Spleen (tissue), 11 donors: Measurements from ENCODE around the gene ARHGAP45. TPM values are rescaled to one million over a fixed set of nuclear protein-coding genes. Genes with fewer than 3 reads are reported as not detected.

ENCODE experiments used
- DNase-seq: peaks from one replicate; pipeline ENCODE4 v3.0.0-alpha.2; 2020
- H3K27ac ChIP-seq, 8 donors: fragments of 200-600 bp; sonication (generic) in 7 of 8; 1 replicate in 4 of 8; 2 replicates in 4 of 8; pipeline versions ENCODE4 v1.5.0 to v1.8.0; 2016 to 2021; ENCODE audit warnings: inconsistent platforms in 4 of 8, mild to moderate bottlenecking in 4 of 8, moderate library complexity in 1 of 8
- H3K27me3 ChIP-seq, 7 donors: fragments of 200-600 bp; sonication (generic) in 6 of 7; replicated peaks in 1 of 7; 1 replicate in 4 of 7; 2 replicates in 3 of 7; pipeline versions ENCODE4 v1.5.0 to v1.8.0; 2016 to 2021; ENCODE audit warnings: inconsistent platforms in 3 of 7, mild to moderate bottlenecking in 1 of 7
- H3K36me3 ChIP-seq, 6 donors: fragments of 200-600 bp; sonication (generic) in 5 of 6; 1 replicate in 4 of 6; 2 replicates in 2 of 6; pipeline versions ENCODE4 v1.5.0 to v1.8.0; 2016 to 2021; ENCODE audit warnings: inconsistent platforms in 2 of 6
- H3K4me1 ChIP-seq, 6 donors: fragments of 200-600 bp; sonication (generic) in 5 of 6; 1 replicate in 3 of 6; 2 replicates in 3 of 6; pipeline versions ENCODE4 v1.5.0 to v1.8.0; 2016 to 2021; ENCODE audit warnings: inconsistent platforms in 3 of 6
- H3K4me3 ChIP-seq, 8 donors: fragments of 200-600 bp; sonication (generic) in 7 of 8; 1 replicate in 4 of 8; 2 replicates in 4 of 8; pipeline versions ENCODE4 v1.5.0 to v1.8.0; 2016 to 2021; ENCODE audit warnings: inconsistent platforms in 4 of 8, mild to moderate bottlenecking in 4 of 8, moderate library complexity in 2 of 8
- H3K9me3 ChIP-seq, 8 donors: fragments of 200-600 bp; sonication (generic) in 7 of 8; 1 replicate in 4 of 8; 2 replicates in 4 of 8; pipeline versions ENCODE4 v1.5.0 to v1.8.0; 2016 to 2021; ENCODE audit warnings: inconsistent platforms in 4 of 8
- CTCF ChIP-seq, 11 experiments: fragments of 200-600 bp in 7 of 11; fragments of 450-650 bp in 4 of 11; sonication (generic) in 4 of 11; IDR thresholded peaks in 8 of 11; conservative IDR thresholded peaks in 3 of 11; 1 replicate in 7 of 11; 2 replicates in 4 of 11; pipeline versions ENCODE4 v1.4.0 to v1.8.0; 2016 to 2021; ENCODE audit warnings: antibody characterized with exemption in 11 of 11, inconsistent platforms in 4 of 11, mild to moderate bottlenecking in 1 of 11
- POLR2A ChIP-seq, 3 donors: fragments of 450-650 bp; IDR thresholded peaks; one replicate each; pipeline ENCODE4 v1.5.1; 2017; ENCODE audit warnings: antibody characterized with exemption in 3 of 3, mild to moderate bottlenecking in 1 of 3
- POLR2AphosphoS5 ChIP-seq, 3 donors: sonication (generic); formaldehyde crosslinking; IDR thresholded peaks; one replicate each; pipeline ENCODE4 v1.5.1; 2017; ENCODE audit warnings: antibody characterized with exemption in 3 of 3
- WGBS, 5 donors: extraction: QIAGEN DNeasy Blood & Tissue Kit in 3 of 5; methylation state at CpG; one replicate each; pipeline versions ENCODE4 v1.1.5 to v1.1.7; 2013 to 2018; 5-methylcytosine and 5-hydroxymethylcytosine counted together
- intact Hi-C: fragments of 100-400 bp; cut with DNase I; formaldehyde crosslinking; loops from one replicate; pipeline ENCODE4 v1.15.0; 2023; ENCODE audit warnings: low total_unique reads
- polyA plus RNA-seq, 3 donors: library from polyadenylated mRNA; stranded (reverse); fragments of 200-250 nt; gene quantifications; one replicate each; pipeline ENCODE4 v1.2.1, GENCODE V29; 2013
- total RNA-seq, 7 donors: library from RNA; depleted of rRNA in 3 of 7; stranded (reverse); fragments of >200 nt in 3 of 7; fragmentation: NEBNext Ultra II Directional in 4 of 7; extraction: Animal tissue kit (Norgen Biotek cat#: 25700) in 4 of 7; gene quantifications; one replicate each; pipeline versions ENCODE4 v1.1.0 to v1.2.1, GENCODE V29; 2016 to 2021
- donor health status: healthy with polysubstance abuse.
- donor health status: DM: no; HTN: no; CAD: no; lungs with moderate emphysema.
- donor health status: DM: no; HTN: no; CAD: no.
- donor health status: Bipolar disorder and iron deficiency.
- donor health status: healthy.
- donor health status: DM: no; HTN: no; CAD: no.
- donor health status: DM: yes; HTN: yes; CAD: no.

Gene ARHGAP45
- total and polyA plus RNA-seq, 10 donors = 161 to 356 (median 245) TPM

DNA sequence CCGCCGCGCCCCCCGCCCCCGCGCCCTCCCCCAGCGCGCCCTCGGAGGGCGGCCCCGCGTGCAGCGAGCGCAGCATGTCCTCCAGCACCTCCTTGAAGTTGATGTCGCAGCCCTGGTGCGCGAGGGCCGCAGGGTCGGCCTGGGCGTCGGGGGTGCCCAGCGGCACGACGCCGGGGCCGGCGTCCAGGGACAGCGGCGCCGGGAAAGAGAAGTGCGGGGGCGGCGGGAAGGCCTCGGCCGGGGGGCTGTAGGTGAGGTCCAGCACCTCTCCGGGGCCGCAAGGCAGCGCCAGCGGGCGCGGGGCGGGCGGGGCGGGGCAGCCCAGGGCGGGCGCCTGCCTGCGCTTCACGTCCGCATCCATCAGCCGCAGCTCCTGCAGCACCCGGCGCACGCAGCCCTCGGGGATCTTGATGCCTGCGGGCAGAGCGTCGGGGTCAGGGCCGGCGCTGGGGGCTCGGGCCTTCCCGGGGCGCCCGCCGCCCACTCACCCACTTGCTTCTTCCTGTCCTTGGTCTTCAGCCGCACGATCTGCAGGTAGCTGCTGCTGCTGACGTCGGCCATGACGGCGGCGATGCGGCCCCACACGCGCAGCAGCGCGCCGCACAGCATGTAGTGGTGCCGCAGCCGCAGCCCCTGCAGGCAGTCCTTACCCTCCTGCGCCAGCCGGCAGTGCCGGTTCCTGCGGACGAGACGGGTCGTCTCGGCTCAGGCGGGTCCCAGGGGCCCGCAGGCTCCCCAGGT lies 41.5 kb downstream of the ARHGAP45 start:
- Histone ChIP-seq H3K27me3 (no peaks in the 10 kb centered on the region), H3K27ac (peak overlapping the region in 1 of 8 donors; percentile 95), H3K4me1 (peaks cover 12 to 59% (median 46%) of the 10 kb centered on the region in 6 donors), H3K9me3 (no peaks in the 10 kb centered on the region), H3K4me3 (no peak overlapping the region), H3K36me3 (peaks cover 3 to 82% (median 70%) of the 10 kb centered on the region in 6 donors)
- 93 to 96% (median 94%) methylated on average over 44 to 89 of the region's 89 CpGs for WGBS, 5 donors
- TF ChIP-seq POLR2A (IDR thresholded peaks at IDR 0.05) = no peak
- no peak for TF ChIP-seq CTCF (IDR thresholded peaks at IDR 0.05 in 8 of 11, conservative IDR thresholded peaks at IDR 0.05 in 3 of 11)
- peak in 2 of 3 donors; percentile 27 to 59 for TF ChIP-seq POLR2AphosphoS5 (IDR thresholded peaks at IDR 0.05)
- intact Hi-C loops = no loop called here
- DNase-seq = no peak

DNA sequence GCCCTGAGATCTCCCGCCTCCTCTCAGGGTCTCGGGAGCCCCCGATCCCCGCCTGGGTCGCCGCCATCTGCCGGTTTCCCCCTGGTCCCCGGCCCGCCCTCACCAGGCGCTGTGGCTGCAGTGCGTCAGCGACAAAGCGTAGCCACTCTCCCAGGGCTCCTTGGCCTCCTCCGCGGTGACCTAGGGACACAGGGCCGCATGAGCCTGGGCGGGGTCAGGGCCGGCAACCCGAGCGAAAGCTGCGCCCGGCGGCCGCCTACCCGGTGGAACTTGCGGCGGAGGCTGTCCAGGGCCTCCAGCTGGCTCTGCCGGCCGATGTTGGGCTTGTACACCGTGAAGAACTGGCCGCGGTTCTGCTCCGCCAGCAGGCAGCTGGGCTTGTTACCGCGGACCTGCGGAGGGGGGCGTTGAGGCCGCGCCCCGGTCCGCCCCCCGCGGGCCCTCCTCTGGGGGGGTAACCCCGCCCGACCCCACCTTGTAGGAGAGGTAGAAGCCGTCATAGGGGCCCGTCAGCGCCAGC lies 42.1 kb downstream of the ARHGAP45 start:
- no peak overlapping the region for H3K27ac ChIP-seq
- H3K4me3 ChIP-seq = no peak overlapping the region
- peak; percentile 42 to 84 (median 61) for TF ChIP-seq POLR2AphosphoS5 (IDR thresholded peaks at IDR 0.05)
- no peak for TF ChIP-seq CTCF (IDR thresholded peaks at IDR 0.05 in 8 of 11, conservative IDR thresholded peaks at IDR 0.05 in 3 of 11)
- TF ChIP-seq POLR2A (IDR thresholded peaks at IDR 0.05) = no peak
- peaks cover 17 to 64% (median 50%) of the 10 kb centered on the region in 6 donors for H3K4me1 ChIP-seq
- no peaks in the 10 kb centered on the region for H3K9me3 ChIP-seq
- DNase-seq = peak; percentile 79
- WGBS, 5 donors = 83 to 94% (median 91%) methylated on average over 35 to 48 of the region's 48 CpGs
- intact Hi-C loops = no loop called here
- H3K27me3 ChIP-seq = no peaks in the 10 kb centered on the region
- peaks cover 3 to 88% (median 76%) of the 10 kb centered on the region in 6 donors for H3K36me3 ChIP-seq

- no peaks in the 10 kb centered on the region for H3K9me3 ChIP-seq
- no peak overlapping the region for H3K4me3 ChIP-seq
- no peak overlapping the region for H3K27ac ChIP-seq
- H3K36me3 ChIP-seq = peaks cover 3 to 97% (median 85%) of the 10 kb centered on the region in 6 donors
- no peak for TF ChIP-seq CTCF (IDR thresholded peaks at IDR 0.05 in 8 of 11, conservative IDR thresholded peaks at IDR 0.05 in 3 of 11)
- peak; percentile 4 to 62 (median 23) for TF ChIP-seq POLR2AphosphoS5 (IDR thresholded peaks at IDR 0.05)
- TF ChIP-seq POLR2A (IDR thresholded peaks at IDR 0.05) = no peak
- 90 to 96% (median 94%) methylated on average over 39 to 54 of the region's 54 CpGs for WGBS, 5 donors
- intact Hi-C loops = loop anchor here (5.0 kb wide), 1 partner anchor 82 kb away; no protein-coding TSS in a partner anchor
- H3K4me1 ChIP-seq = peaks cover 17 to 70% (median 52%) of the 10 kb centered on the region in 6 donors
- H3K27me3 ChIP-seq = no peaks in the 10 kb centered on the region
- peak; percentile 77 for DNase-seq
Measured at GRCh38 chr19:1109697-1110671, 43.0 kb downstream of the ARHGAP45 start.
